CMK (cell line): ENCODE measurements around the gene LDHA.
A peak's percentile ranks its signal among the peaks of the same experiment; 100 is the strongest.

Experiments
- DNase-seq: peaks from one replicate; pipeline ENCODE4 v3.0.0-alpha.2; 2010; ENCODE audit warnings: low read depth

Gene LDHA

DNA sequence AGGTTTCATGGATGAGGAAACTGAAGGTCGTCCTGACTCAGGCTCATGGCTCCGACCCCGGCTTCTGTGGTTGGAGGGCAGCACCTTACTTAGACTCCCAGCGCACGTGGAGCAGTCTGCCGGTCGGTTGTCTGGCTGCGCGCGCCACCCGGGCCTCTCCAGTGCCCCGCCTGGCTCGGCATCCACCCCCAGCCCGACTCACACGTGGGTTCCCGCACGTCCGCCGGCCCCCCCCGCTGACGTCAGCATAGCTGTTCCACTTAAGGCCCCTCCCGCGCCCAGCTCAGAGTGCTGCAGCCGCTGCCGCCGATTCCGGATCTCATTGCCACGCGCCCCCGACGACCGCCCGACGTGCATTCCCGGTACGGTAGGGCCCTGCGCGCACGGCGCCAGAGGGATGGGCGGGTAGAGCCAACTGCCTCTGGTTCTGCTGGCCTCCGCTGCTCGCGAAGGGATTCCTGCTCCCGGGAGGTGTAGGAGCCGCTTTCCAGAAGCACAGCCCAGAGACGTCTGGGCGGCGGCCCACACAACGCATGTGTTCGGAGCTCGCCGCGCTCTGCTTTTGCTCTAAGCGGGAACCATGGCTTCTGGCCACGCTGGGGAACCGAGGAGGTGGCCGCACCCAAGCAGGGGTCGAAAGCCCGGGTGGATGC, at the start of gene LDHA:
Gene LDHA (plus strand): TSS at position 289 of the 653 bp plus-strand sequence. CDS start 2,280 bp downstream, outside the sequence.
- DNase-seq: peak; percentile 83

- DNase-seq: no peak
These were observed 46.8 kb upstream of the LDHA start for GRCh38 chr11:18347471-18348125.

- no peak for DNase-seq
These were observed 41.8 kb upstream of the LDHA start for GRCh38 chr11:18352581-18352980.

GRCh38 chr11:18358646-18359045, 35.7 kb upstream of the LDHA start:
- no peak for DNase-seq

DNA sequence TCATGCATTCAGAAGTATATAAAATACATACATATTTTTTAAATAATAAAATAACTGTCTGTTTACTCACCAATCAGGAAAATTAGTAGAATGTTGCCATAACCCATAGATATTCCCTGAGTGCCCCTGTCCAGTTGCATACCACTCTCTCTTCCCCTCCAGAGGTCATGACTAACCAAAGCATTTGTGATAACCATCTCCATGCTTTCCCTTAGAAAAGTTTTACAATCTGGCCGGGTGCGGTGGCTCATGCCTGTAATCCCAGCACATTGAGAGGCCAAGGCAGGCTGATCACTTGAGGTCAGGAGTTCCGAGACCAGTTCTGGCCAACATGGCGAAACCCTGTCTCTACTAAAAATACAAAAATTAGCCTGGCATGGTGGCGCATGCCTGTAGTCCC, 33.2 kb upstream of the LDHA start:
- DNase-seq: no peak

DNA sequence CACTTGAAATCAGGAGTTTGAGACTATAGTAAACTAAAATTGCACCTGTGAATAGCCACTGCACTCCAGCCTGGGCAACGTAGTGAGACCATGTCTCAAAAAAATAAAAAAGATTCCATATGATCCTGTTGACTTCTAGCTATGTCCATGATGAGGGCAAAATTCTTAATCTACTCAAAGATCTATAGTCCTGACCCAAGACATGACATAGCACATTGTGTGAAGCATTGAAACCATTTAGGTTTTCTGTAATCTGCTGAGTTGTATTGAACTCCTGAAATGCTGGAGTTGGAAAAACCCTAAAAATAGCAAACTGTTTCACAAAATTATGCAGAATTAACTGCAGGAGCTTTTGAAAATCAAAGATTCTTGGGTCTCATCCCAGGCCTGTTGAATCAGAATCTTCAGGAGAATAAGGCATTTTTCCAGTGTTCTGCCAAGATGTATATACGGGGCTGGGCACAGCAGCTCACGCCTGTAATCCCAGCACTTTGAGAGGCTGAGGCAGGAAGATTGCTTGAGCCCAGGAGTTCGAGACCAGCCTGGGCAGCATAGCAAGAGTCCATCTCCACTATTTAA, 29.8 kb upstream of the LDHA start:
- no peak for DNase-seq

DNA sequence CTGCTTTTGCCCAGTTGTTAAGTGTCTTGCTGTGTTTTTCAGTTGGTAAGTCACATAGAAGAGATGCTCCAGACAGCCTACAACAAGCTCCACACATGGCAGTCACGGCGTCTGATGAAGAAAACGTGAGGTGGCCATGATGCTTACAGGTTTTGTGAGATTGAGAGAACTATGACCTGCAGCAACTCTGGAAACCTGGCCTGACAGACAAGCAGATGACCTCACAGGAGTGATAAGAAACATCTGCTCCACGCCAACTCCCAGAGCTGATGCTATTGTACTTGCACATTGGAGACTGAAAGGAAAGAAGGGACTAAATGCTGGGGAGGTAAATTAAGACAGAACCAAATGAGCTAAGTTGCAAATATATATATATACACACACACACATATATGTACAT, 28.6 kb upstream of the LDHA start:
- no peak for DNase-seq

DNA sequence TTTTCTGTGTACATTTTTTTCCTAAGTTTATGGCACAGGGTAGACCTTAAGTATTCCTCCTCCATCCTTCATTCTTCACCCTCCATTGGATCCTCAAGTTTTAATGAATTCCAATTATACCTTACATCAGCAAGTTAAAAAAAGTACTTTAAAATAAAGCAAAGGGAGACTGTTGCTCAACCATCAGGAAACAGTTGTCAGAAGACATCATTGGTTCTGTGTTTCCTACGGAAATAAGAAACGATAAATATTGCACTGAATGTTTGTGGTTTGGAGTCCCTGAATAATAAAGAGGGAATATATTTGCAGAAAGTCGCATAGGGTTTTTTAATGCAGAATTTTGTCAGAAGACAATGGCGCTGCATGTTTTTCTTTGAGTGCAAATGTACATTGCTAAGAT, 28.1 kb upstream of the LDHA start:
- DNase-seq: no peak

DNA sequence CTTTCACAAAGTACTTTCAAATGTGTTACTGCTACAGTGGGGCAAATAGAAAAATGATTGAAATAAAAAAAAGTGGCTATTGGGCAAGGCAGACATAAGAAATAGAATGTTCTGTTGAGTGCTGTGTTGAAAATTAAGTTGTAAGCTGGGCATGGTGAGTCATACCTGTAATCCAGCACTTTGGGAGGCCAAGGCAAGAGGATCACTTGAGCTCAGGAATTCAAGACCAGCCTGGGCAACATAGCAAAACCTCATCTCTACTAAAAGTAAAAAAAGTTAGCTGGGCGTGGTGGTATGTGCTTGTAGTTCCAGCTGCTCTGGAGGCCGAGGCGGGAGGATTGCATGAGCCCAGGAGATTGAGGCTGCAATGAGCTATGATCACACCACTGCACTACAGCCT, 26.9 kb upstream of the LDHA start:
- DNase-seq: no peak

GRCh38 chr11:18368221-18368620, 26.1 kb upstream of the LDHA start:
- no peak for DNase-seq

DNA sequence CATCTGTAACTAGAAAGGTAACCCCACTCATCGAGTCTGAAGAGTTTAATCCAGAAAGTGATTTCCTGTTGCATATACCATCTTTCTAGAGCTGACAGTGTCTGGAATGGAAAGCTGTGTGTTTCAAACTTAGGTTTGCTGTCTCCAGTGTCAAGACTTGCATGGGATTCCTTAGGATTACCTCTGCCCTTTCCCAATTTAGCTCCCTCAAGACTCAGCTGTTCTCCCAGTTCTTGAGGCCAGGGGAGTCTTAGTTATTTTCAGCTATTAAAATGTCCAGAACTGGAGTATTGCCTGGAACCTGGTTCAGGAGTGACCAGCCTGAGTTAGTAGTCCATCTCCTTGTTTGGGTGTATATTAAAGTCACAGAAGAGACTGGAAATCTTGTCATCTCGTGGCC, 25.0 kb upstream of the LDHA start:
- DNase-seq: no peak

GRCh38 chr11:18371279-18371678, 23.1 kb upstream of the LDHA start:
- DNase-seq: no peak

DNA sequence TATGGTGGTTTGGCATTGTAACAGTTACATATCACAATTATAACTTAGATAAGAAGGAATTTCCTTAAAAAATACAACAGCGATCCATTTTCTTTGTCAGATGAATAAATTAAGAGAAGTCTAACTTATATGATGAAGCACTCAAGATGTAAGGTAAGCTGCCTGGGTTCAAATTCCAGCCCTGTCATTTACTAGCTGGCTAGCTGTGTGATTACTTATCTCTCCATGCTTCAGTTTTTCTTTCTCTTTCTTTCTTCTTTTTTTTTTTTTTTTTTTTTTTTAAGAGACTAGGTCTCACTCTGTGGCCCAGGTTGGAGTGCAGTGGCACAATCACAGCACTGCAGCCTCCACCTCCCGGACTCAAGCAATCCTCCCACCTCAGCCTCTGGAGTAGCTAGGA, 22.2 kb upstream of the LDHA start:
- no peak for DNase-seq

- no peak for DNase-seq
These were observed 19.4 kb upstream of the LDHA start for GRCh38 chr11:18374956-18375355.

GRCh38 chr11:18375941-18376340, 18.4 kb upstream of the LDHA start:
- DNase-seq: no peak

DNA sequence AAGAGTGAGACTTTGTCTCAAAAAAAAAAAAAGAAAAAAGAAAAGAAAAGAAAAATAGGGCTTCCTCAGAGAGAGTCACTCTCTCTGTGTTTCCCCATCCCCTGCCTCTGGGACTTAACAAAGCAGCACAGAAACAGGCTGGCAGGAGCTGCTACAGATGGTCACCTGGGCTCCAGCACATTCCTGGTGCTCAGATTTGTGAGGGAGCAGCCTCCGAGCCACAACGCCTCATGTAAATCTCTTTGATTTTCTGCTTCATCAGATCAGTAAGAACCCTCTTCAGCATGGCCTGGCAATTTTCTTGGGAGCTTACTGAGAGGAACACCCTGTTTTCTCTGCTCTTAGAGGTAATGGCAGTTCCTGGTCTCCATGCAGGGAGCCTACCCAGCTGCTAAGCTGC, 15.2 kb upstream of the LDHA start:
- DNase-seq: no peak

- DNase-seq: peak; percentile 83
These were observed 10.8 kb upstream of the LDHA start for GRCh38 chr11:18383388-18384156.

DNA sequence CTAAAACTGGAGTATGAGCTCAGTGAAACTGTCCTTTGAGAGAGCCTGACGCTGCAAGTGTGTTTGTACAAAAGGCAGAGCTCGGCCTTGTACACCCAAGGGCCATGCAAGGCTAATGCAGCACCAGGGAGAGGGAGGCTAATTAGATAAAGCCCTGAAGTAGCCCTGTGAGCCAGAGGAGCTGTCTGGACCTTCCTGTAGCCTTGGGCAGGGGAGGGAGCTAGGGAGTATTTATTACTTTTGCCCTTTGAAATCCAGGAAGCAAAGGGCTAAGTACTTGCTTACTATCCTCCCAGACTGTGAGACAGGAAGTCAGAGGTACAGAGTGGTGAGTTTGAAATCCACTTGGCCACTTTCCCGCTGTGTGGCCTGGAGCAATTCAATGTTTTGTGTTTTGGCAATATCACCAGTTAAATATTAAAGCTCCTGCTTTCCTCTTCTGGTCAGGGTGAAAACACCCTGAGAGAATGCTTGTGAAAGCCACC, 10.2 kb upstream of the LDHA start:
- DNase-seq: no peak

- DNase-seq: no peak
These were observed 4.3 kb upstream of the LDHA start for GRCh38 chr11:18390088-18390487.

DNA sequence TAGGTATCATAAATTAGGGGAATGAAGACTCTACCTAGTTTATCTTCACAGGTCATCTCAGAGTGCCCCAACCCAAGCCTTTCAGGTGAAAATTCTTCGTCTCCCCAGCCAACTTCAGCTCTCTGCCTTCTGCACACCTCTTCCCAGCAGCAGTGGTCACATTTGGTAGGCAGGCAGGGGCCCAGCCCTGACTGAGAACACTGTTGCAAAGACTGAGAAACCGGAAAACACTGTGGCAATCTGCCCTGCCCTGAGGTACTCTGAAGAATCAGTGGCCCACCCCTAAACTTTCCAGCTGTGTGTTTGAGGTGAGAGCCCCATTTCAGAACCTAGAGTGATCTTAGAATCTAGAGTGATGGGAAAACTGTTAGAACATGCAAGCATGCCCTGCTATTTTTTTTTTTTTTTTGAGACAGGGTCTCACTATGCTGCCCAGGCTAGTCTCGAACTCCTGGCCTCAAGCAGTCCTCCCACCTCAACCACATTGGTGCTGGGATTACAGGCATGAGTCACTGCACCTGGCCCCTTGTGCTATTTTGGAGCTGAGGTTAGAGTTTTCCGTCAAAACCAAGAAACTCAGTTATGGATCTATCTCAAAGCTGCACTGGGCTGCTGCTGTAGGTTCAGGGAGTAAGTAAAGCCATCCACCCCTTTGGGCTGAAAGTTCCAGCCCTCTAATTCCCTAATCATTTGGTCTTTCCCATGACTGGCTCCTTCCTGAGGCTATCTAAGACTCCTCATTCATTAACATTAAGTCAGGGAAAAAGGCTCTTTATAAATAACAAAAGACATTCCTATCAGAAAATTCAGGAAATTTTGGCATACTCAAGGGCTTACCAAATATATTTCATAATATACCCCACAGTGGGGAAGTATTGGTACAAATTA, 1.7 kb upstream of the LDHA start:
- no peak for DNase-seq

- no peak for DNase-seq
These were observed 635 bp upstream of the LDHA start for GRCh38 chr11:18393581-18394274.
